Stimulated activated CD8-positive, alpha-beta memory T cell treated with anti-CD3 and anti-CD28 coated beads, Interleukin-12 subunit alpha, Interleukin-12 subunit beta, amount 100 ng/mL, for 24 hours (primary cell): Measurements from ENCODE around the gene VRK2.
"Not testable (repeated sequence)": the region's sequence is repeated elsewhere in the genome, so short reads cannot be mapped to it uniquely, and the experiment has no call there.

Experiments used
- DNase-seq: peaks from one replicate; pipeline ENCODE4 v3.0.0-alpha.2; 2020; ENCODE audit errors: extremely low read depth

VRK2 gene

DNA sequence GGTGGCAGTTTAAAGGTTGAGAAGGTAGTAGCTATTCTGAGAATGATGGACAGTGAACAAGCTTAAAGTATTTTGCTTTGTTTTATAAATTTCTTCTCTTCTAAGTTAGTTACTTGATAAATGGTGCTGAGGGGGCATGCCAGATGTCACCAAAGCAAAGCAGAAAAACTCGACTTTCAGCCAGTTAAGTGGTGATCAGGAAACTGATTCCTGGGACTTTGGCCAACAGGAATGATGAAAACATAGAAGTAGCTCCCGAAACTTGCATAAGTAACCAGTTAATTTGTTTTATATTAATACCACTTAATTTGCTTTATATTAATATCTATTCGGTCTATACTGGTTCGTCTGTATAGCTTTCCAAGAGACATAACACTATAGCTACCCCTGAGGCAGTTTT, 111.9 kb downstream of the VRK2 start:
- DNase-seq: no peak

DNA sequence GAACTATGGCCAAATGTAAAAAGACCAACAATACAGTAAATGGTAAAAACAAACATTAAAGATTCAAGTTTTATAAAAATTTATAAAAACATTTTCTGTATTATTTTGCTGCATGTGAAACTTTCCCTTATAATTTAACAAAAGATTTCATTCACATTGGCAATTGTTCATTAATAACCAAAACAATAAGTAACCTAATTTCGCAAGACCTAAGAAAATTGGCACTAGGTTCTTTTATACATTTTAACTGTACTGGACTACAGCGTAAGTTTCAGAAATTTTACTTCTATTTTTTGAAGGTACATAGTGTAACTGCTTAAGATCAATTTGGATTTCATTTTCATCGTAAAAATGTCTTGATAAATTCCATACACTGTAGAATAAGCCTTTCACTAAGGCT, 117.3 kb downstream of the VRK2 start:
- no peak for DNase-seq

DNA sequence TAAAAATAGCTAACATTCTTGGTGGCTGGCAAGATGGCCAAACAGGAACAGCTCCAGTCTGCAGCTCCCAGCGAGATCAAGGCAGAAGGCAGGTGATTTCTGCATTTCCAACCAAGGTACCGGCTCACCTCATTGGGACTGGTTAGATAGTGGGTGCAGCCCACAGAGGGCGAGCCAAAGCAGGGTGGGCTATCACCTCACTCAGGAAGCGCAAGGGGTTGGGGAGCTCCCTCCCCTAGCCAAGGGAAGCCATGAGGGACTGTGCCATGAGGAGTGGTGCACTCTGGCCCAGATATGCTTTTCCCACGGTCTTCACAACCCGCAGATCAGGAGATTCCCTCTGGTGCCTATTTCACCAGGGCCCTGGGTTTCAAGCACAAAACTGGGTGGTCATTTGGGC, 121.5 kb downstream of the VRK2 start:
- not testable (repeated sequence) for DNase-seq

DNA sequence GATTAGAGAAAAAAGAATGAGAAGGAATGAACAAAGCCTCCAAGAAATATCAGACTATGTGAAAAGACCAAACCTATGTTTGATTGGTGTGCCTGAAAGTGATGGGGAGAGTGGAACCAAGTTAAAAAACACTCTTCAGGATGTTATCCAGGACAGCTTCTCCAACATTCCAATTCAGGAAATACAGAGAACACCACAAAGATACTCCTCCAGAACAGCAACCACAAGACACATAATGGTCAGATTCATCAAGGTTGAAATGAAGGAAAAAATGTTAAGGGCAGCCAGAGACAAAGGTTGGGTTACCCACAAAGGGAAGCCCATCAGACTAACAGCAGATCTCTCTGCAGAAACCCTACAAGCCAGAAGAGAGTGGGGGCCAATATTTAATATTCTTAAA, 123.2 kb downstream of the VRK2 start:
- not testable (repeated sequence) for DNase-seq

DNA sequence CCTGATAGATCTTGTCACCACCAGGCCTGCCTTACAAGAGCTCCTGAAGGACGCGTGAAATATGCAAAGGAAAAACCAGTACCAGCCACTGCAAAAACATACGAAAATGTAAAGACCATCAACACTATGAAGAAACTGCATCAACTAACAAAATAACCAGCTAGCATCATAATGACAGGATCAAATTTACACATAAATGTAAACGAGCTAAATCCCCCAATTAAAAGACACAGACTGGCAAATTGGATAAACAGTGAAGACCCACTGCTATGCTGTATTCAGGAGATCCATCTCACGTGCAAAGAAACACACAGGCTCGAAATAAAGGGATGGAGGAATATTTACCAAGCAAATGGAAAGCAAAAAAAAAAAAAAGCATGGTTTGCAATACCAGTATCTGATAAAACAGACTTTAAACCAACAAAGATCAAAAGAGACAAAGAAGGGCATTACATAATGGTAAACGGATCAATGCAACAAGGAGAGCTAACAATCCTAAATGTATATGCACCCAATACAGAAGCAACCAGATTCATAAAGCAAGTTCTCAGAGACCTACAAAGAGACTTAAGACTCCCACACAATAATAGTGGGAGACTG, 123.8 kb downstream of the VRK2 start:
- not testable (repeated sequence) for DNase-seq

DNA sequence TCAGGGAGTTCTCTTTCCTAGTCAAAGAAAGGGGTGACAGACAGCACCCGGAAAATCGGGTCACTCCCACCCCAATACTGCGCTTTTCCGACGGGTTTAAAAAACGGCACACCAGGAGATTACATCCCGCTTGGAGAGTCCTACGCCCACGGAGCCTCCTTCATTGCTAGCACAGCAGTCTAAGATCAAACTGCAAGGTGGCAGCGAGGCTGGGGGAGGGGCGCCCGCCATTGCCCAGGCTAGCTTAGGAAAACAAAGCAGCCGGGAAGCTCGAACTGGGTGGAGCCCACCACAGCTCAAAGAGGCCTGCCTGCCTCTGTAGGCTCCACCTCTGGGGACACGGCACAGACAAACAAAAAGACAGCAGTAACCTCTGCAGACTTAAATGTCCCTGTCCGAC, 125.2 kb downstream of the VRK2 start:
- not testable (repeated sequence) for DNase-seq

DNA sequence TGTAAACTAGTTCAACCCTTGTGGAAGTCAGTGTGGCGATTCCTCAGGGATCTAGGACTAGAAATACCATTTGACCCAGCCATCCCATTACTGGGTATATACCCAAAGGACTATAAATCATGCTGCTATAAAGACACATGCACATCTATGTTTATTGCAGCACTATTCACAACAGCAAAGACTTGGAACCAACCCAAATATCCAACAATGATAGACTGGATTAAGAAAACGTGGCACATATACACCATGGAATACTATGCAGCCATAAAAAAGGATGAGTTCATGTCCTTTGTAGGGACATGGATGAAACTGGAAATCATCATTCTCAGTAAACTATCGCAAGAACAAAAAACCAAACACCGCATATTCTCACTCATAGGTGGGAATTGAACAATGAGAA, 130.6 kb downstream of the VRK2 start:
- not testable (repeated sequence) for DNase-seq

DNA sequence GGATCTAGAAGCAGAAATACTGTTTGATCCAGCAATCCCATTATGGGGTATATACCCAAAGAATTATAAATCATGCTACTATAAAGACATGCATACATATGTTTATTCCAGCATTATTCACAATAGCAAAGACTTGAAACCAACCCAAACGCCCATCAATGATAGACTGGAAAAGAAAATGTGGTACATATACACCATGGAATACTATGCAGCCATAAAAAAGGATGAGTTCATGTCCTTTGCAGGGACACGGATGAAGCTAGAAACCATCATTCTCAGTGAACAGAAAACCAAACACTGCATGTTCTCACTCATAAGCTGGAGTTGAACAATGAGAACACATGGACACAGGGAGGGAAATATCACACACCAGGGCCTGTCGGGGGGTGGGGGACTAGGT, 133.6 kb downstream of the VRK2 start:
- DNase-seq: not testable (repeated sequence)

DNA sequence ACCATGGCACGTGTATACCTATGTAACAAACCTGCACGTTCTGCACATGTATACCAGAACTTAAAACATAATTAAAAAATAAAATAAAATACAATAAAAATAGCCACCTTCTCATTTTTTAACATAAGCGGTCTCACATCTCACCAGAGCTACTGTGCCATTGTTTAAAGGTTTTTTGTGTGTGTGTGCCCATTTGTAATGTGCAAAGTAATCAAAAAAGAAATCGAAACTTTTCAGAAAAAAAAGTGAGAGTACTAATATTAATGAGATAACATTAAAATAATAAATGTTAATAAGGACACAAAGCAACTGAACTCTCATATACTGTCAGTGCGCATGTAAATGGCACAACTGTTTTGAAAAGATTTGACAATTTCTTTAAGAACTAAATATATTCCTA, 134.0 kb downstream of the VRK2 start:
- DNase-seq: no peak

DNA sequence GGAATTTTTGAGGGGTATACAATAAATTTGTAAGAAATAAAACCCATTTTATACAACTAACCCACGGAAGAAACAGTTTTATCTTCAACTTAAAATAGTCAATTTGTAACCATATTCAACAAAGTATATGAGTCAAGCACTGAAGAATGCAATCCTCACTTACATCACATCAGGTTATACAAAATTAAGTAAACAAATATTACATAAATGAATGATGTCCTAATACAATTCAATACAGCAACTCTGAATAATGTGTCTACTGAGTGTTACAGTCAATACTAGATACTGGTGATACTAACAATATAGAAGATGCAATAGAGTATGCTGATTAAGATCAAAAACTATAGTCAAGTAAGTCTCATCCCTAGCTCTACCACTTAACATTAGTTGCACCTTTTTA, 135.9 kb downstream of the VRK2 start:
- DNase-seq: no peak

DNA sequence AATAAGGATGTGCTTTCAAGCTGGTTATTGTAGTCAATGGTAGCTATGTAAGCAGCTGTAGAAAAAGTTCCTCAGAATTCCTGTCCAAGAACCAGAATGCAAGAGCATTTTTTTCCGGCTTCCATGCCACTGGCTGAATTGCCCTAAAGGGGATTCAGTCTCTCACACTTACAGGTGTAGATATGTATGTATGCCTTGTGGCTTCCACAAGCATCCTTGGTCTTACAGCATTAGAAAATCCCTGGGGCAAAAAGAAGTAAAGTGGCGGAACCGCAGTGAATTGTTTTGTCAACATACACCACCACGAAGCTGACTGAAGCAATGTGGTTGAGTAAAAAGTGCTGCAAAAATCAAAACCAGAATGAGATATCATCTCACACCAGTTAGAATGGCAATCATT, 139.9 kb downstream of the VRK2 start:
- DNase-seq: no peak

DNA sequence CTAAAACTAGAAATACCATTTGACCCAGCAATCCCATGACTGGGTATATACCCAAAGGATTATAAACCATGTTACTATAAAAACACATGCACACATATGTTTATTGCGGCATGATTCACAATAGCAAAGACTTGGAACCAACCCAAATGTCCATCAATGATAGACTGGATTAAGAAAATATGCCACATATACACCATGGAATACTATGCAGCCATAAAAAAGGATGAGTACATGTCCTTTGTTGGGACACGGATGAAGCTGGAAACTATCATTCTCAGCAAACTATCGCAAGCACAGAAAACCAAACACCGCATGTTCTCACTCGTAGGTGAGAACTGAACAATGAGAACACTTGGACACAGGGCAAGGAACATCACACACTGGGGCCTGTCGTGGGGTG, 140.4 kb downstream of the VRK2 start:
- not testable (repeated sequence) for DNase-seq

DNA sequence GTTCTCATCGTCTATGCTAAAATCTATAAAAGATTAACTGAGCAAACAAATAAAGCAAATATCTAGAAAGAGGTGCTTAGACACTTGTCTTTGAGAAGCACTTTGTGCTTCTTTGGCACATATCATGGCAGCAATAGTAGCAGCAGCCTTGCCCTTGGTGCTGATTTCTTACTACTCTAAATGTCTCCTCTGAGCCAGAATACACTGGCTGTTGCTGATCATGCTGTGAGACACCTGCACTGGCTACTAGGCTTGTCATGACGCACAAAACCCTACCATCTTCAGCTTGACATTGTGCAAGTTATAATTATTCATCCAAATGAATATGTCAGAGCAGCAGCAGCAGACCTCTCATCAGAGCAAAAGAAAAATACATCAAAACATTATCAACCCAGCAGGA, 147.9 kb downstream of the VRK2 start:
- no peak for DNase-seq

DNA sequence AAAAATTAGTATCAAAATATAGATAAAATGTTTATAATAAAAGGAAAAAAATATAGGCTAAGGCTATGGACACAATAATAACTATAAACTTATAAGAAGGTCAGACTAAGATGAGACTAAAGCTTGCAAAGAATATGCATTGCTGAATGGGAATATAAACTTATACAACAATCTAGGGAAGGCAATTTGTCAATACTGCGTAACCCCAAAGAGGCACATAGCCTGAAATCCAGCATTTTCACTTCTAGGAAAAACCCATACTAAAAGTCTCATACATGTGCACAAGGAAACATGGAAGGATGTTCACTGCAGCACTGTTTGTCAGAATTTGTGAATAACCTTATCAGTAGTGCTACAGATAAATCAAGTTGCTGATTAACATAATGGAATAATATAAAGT, 149.1 kb downstream of the VRK2 start:
- no peak for DNase-seq

DNA sequence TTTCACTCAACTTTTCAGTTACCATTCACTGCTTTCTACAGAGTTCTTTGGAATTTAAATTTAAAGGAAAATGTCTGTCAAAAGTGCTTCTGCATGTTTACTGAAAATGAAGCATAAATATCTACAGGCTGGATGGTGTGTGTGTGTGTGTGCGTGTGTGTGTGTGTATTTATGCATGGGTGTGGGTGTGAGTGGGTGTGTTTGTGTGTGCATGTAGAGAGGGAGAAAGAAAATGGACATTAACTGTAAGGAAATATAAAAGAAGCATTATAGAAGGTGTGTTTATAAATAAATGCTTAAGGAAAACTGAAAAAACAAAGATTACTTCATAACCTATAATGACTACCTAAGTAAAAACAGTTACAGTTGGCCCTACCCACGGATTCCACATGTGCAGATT, 151.3 kb downstream of the VRK2 start:
- no peak for DNase-seq

DNA sequence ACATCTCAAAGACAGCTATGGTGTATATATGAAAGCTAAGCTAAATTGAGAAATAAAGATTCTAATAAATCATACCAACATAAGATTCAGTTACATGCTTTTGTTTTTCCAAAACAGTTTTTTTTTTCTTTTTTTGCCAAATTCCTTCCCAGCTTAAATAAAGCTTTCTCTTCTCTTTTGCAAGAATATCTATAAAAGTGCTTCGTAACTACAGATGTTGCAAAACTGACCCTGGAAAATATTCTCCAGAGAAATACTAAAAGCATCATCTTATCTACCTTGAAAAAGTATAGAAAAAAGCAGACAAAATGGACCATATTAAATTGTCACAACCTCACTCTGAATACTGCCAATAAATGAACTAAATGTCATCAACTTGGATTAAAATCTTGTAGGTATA, 155.8 kb downstream of the VRK2 start:
- no peak for DNase-seq

DNA sequence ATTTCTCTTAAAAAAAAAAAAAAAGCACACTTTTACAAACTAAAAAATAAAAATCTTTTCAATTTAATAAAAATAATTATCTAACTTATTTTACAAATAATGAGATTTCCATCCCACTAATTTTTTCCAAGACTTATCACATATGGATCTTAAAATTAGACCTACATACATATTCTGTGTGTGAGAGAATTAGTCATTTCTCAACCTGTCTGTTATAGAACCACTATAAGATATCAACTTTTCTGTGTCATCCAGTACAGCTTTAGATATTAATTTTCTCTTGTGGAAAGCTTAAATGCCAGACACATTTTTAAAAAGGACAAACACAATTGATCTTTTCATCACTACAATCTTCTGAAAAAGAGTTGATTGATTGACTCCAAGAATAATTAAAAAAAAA, 156.4 kb downstream of the VRK2 start:
- no peak for DNase-seq

DNA sequence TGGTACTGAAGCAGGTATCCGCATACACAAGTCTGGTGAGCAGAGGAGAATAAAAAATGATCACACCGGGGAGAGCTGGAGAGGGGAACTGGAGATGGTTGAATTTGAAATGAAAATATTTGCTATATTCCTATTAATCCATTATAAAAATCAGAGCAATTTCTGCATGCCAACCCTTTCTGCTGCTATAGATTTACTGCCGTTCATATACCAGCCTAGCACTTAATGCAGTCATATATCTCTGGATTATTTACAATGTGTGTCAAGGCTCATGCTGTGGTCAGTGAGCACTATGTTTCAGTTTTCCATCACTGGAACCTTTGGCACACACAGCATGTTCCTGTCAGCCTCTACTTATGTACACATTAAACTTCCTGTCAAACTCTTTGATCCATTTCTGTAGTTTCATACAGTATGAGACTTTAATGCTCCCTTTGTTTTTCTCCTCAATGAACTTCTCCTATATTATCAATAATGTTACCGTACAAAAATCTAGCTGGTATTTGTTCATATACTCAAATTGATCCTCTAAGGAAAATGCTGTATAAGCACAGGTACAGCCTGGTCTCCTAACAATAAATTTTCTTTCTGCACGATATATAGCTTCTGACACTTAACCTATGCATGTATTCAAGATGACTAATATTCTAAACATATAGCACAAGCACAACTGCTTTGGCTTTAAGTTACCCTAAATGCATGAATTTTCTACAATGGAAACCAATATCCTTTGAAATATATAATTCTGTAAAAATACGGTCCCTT, 157.8 kb downstream of the VRK2 start:
- no peak for DNase-seq

DNA sequence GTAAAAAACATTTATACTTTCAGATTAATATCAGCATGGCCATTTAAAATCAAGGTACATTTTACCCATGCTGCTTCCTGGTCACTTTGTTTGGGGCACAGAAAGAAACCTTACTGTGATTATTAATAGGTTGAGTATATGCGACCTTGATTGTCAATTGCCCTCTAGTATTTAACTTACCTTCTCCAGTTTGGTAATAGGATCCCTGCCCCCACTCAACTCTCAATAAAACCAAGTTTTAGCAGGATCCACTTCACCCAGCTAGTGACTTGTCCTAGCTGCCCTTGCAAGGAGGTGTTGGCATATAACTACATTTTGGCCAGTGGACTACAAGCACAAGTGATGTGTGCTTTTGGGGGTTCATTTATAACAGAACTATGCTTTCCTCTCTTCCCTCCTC, 160.2 kb downstream of the VRK2 start:
- no peak for DNase-seq

DNA sequence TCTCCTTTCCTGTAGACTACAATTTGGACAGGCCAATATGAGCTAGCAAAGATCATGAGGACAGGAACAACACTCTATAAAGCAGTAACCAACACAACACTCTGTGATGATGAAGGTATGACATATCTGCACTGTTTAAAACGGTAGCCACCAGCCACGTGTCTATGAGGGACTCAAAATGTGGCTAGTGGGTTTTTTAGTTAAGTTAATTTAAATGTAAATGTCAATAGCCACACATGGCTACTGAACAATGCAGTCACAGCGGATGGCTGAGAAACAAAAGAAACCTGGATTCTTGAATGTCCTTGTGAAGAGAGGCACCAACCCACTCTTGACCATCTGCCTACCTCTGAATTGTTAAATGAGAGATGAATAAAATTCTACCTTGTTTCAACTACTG, 160.6 kb downstream of the VRK2 start:
- no peak for DNase-seq
